ENCODE data around the gene UGT1A7.
"Not testable (repeated sequence)": the region's sequence is repeated elsewhere in the genome, so short reads cannot be mapped to it uniquely, and the experiment has no call there.

The UGT1A7 gene

DNA sequence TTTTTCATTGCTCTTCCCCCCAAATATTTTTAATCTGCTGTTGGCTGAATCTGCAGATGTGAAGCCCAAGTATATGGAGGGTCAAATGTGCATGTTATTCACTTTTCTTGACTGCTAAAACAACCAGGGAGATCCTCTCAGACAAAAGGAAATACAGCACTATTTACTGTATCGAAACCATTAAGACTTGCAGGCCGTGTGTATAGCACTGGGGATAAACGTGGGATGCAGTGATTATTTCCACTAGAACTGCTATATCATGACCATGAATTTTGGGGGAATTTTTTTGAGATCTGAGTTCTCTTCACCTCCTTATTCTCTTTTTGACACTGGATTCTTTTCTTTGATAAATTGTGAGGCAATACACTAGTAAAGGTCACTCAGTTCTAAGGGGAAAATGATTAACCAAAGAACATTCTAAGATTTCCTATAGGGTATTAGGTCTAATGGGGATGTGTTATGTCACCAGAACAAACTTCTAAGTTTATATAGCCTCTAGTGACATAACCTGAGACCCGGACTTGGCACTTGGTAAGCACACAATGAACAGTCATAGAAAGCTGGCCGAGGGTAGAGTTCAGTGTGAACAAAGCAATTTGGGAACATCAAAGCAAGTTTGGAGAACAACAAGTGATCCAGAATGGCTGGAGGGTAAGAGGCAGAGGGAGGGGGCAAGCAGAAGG lies 63.5 kb downstream of the UGT1A7 start:
- Histone ChIP-seq H3K4me3 (ENCODE audit: low read length) (no peak overlapping the region), H3K27me3 (ENCODE audit: insufficient read depth, low read length) (no peaks in the 10 kb centered on the region), H3K36me3 (ENCODE audit: insufficient read depth, low read length) (no peaks in the 10 kb centered on the region), H3K4me1 (ENCODE audit: insufficient read depth, low read length) (no peaks in the 10 kb centered on the region), H3K9me3 (ENCODE audit: low read length) (peaks cover 5% of the 10 kb centered on the region), H2AFZ (ENCODE audit: low read depth, low read length) (no peak overlapping the region)

DNA sequence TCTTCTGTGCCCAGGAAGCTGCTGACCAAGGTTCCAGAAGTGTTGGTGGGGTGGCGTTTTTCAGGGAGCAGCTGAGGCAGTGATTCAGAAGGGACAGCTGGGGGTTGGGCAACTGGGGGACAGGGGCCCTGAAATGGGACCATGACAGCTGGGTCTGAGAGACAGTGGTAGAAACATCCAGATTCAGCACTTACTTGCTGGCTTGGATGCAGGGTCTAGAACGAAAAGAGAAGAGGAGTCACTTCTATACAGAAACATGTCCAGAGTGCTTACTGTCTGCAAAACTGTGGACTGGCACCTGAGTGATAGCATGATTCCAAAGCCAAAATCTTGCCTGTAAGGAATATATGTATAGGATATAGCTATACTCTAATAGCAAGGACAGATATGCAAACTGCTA lies 64.1 kb downstream of the UGT1A7 start:
- H2AFZ ChIP-seq (ENCODE audit: low read depth, low read length): not testable (repeated sequence)

DNA sequence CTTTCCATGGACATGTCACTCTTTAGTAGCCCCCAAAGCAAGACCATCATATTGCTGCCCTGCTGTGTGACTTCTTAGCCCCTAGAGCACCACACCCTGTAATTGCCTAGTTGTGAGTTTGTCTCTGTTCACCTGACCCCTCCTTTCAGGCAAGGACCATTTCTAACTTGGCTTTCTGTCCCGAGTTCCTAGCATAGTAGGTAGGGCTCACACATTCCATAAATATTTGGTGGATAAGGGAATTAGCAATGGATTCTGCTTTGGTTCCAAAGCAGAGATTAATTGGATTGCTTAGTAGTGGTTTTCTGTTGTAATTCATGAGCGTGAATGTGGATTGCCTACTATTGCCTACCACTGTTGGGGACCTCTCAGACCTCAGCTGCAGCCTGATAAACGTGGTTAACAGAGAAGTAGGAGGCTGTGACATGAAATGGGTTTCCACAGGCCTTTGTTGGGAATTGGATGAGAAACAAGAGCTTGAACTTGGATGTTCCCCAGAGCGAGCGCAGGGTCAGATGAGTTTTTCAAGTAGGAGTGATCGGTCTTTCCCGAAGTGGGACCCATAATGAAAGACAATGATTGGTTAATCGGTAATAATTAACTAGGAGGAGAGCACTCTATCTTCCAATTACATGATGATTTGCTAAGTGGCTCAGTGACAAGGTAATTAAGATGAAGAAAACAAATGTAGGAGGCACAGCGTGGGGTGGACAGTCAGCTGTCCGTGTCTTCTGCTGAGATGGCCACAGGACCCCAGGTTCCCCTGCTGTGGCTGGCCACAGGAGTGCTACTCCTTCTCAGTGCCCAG lies 65.0 kb downstream of the UGT1A7 start:
- no peak overlapping the region for H3K4me3 ChIP-seq (ENCODE audit: low read length)
- no peak overlapping the region for H2AFZ ChIP-seq (ENCODE audit: low read depth, low read length)
- H3K9me3 ChIP-seq (ENCODE audit: low read length): peaks cover 10% of the 10 kb centered on the region
- H3K27me3 ChIP-seq (ENCODE audit: insufficient read depth, low read length): no peaks in the 10 kb centered on the region
- no peaks in the 10 kb centered on the region for H3K36me3 ChIP-seq (ENCODE audit: insufficient read depth, low read length)
- H3K4me1 ChIP-seq (ENCODE audit: insufficient read depth, low read length): no peaks in the 10 kb centered on the region

More for the DNA sequence above, 64.1 kb downstream of the UGT1A7 start:
- not testable (repeated sequence) for H3K9me3 ChIP-seq (ENCODE audit: low read length); H3K36me3 ChIP-seq (ENCODE audit: insufficient read depth, low read length); H3K4me1 ChIP-seq (ENCODE audit: insufficient read depth, low read length); H3K27me3 ChIP-seq (ENCODE audit: insufficient read depth, low read length); H3K4me3 ChIP-seq (ENCODE audit: low read length)

DNA sequence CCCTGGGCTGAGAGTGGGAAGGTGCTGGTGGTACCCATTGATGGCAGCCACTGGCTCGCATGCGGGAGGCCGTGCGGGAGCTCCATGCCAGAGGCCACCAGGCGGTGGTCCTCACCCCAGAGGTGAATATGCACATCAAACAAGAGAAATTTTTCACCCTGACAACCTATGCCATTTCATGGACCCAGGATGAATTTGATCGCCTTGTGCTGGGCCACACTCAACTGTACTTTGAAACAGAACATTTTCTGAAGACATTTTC lies 65.5 kb downstream of the UGT1A7 start:
- no peaks in the 10 kb centered on the region for H3K4me1 ChIP-seq (ENCODE audit: insufficient read depth, low read length)
- no peaks in the 10 kb centered on the region for H3K36me3 ChIP-seq (ENCODE audit: insufficient read depth, low read length)
- no peak overlapping the region for H2AFZ ChIP-seq (ENCODE audit: low read depth, low read length)
- peaks cover 10% of the 10 kb centered on the region for H3K9me3 ChIP-seq (ENCODE audit: low read length)
- H3K4me3 ChIP-seq (ENCODE audit: low read length): no peak overlapping the region
- H3K27me3 ChIP-seq (ENCODE audit: insufficient read depth, low read length): no peaks in the 10 kb centered on the region

DNA sequence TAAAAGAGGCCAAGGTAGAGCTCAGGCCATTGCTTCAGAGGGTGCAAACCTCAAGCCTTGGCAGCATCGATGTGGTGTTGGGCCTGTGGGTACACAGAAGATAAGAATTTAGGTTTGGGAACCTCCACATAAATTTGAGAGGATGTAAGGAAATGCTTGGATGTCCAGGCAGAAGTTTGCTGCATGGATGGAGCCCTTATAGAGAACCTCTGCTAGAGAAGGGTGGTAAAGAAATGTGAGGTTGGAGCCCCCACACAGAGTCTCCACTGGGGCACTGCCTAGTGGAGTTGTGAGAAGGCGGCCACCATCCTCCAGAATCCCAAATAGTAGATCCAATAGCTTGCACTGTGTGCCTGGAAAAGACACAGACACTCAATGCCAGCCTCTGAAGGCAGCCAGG lies 69.0 kb downstream of the UGT1A7 start:
- not testable (repeated sequence) for H3K4me1 ChIP-seq (ENCODE audit: insufficient read depth, low read length); H3K27me3 ChIP-seq (ENCODE audit: insufficient read depth, low read length); H2AFZ ChIP-seq (ENCODE audit: low read depth, low read length); H3K36me3 ChIP-seq (ENCODE audit: insufficient read depth, low read length); H3K4me3 ChIP-seq (ENCODE audit: low read length)
- peaks cover 11% of the 10 kb centered on the region for H3K9me3 ChIP-seq (ENCODE audit: low read length)

DNA sequence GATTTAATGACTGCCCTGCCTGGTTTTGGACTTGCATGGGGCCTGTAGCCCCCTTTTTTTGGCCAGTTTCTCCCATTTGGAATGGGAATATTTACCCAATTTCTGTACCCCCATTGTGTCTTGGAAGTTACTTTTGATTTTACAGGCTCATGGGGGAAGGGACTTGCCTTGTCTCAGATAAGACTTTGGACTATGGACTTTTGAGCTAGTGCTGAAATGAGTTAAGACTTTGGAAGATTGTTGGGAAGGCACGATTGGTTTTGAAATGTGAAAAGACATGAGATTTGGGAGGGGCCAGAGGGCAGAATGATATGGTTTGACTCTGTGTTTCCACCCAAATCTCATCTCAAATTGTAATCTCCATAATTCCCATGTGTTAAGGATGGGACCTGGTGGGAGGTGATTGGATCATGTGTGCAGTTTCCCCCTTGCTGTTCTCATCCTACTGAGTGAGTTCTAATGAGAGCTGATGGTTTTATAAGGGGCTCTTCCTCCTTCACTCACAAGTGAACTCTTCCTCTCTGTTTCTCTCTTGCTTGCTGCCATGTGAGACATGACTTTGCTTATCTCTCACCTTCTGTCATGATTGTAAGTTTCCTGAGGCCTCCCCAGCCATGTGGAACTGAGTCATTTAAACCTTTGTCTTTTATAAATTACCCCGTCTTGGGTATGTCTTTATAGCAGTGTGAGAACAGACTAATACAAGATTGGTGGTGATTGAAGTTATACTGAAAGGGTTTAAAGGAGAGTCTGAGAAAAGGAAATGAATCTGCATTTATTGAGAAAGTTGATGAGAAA lies 69.7 kb downstream of the UGT1A7 start:
- not testable (repeated sequence) for H3K36me3 ChIP-seq (ENCODE audit: insufficient read depth, low read length); H3K4me3 ChIP-seq (ENCODE audit: low read length); H3K27me3 ChIP-seq (ENCODE audit: insufficient read depth, low read length); H2AFZ ChIP-seq (ENCODE audit: low read depth, low read length); H3K4me1 ChIP-seq (ENCODE audit: insufficient read depth, low read length)
- H3K9me3 ChIP-seq (ENCODE audit: low read length): peaks cover 11% of the 10 kb centered on the region

DNA sequence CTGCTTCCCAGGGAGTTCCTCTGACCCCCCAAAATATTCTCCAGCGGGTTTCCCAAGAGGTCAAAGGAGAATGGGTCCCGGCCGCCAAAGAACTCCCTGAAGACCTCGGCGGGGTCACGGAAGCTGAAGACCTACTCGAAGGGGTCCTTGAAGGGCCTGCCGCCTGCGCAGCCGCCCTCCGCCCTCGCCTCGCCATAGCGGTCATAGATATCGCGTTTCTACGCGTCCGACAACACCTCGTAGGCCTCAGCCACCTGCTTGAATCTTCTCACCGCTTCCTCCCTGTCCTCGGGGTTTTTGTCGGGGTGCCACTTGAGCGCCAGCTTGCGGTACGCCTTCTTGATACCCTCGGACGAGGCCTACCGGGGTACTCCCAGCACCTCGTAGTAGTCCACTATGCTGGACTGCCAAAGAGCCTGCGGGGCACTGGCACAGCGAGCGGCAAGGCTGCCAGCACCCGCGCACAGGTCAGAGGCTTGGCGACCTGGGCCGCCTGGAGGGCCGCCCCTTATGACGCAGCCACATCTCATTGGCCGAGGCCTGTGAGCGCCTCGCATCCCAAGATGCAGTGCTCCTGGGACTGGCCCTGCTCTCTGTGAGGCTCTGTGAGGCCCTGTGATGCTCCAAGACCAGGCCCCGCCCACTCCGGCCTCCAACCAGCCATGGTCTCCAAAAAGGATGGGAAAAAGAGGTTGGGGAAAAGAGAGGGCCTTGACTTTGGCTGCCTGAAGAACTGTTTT lies 73.3 kb downstream of the UGT1A7 start:
- Histone ChIP-seq H3K9me3 (ENCODE audit: low read length) (peaks cover 11% of the 10 kb centered on the region), H3K4me3 (ENCODE audit: low read length) (no peak overlapping the region), H2AFZ (ENCODE audit: low read depth, low read length) (no peak overlapping the region), H3K36me3 (ENCODE audit: insufficient read depth, low read length) (no peaks in the 10 kb centered on the region), H3K27me3 (ENCODE audit: insufficient read depth, low read length) (no peaks in the 10 kb centered on the region), H3K4me1 (ENCODE audit: insufficient read depth, low read length) (peaks cover 8% of the 10 kb centered on the region)

DNA sequence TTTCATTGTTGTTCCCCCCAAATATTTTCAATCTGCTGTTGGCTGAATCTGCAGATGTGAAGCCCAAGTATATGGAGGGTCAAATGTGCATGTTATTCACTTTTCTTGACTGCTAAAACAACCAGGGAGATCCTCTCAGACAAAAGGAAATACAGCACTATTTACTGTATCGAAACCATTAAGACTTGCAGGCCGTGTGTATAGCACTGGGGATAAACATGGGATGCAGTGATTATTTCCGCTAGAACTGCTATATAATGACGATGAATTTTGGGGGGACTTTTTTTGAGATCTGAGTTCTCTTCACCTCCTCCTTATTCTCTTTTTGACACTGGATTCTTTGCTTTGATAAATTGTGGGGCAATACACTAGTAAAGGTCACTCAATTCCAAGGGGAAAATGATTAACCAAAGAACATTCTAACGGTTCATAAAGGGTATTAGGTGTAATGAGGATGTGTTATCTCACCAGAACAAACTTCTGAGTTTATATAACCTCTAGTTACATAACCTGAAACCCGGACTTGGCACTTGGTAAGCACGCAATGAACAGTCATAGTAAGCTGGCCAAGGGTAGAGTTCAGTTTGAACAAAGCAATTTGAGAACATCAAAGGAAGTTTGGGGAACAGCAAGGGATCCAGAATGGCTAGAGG lies 74.9 kb downstream of the UGT1A7 start:
- H3K4me3 ChIP-seq (ENCODE audit: low read length): no peak overlapping the region
- no peaks in the 10 kb centered on the region for H3K36me3 ChIP-seq (ENCODE audit: insufficient read depth, low read length)
- H2AFZ ChIP-seq (ENCODE audit: low read depth, low read length): no peak overlapping the region
- H3K27me3 ChIP-seq (ENCODE audit: insufficient read depth, low read length): no peaks in the 10 kb centered on the region
- H3K4me1 ChIP-seq (ENCODE audit: insufficient read depth, low read length): peaks cover 8% of the 10 kb centered on the region
- H3K9me3 ChIP-seq (ENCODE audit: low read length): peaks cover 7% of the 10 kb centered on the region

DNA sequence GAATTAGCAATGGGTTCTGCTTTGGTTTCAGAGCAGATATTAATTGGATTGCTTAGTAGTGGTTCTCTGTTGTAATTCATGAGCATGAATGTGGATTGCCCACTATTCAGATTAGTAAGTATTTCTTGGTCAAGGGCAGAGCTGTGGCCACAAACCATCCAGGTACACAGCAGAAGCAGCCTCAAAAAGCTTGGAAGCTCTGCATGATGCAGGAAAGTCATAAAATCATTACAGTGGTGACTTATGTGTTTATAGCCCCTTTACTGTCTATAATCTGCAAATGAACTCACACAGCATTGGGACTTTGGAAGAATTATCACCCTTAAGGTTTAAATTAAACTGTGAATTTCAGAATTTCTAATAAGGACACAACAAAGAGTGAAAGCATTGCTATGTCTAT lies 76.4 kb downstream of the UGT1A7 start:
- Histone ChIP-seq H2AFZ (ENCODE audit: low read depth, low read length) (no peak overlapping the region), H3K36me3 (ENCODE audit: insufficient read depth, low read length) (no peaks in the 10 kb centered on the region), H3K4me1 (ENCODE audit: insufficient read depth, low read length) (peaks cover 1% of the 10 kb centered on the region), H3K27me3 (ENCODE audit: insufficient read depth, low read length) (no peaks in the 10 kb centered on the region), H3K9me3 (ENCODE audit: low read length) (peaks cover 7% of the 10 kb centered on the region), H3K4me3 (ENCODE audit: low read length) (no peak overlapping the region)

DNA sequence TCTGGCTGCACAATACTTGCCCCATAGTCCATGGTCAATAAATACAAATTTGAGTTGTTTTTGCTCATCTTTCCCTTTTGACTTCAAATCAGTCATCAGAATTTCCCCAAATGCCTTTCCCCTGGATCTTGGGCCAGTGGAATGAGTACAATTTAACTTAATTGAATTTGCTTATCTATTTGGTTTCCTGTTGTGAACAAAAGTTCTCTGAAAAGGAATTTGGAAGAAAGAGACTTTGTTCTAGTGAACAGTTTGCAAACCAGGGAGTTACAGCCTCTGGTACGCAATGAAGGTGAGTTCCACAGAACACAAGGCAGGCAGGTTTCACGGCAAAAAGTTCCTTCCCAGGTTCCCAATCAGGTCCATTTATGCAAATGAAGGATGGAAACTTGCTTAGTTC lies 77.1 kb downstream of the UGT1A7 start:
- Histone ChIP-seq H3K4me3 (ENCODE audit: low read length) (no peak overlapping the region), H3K27me3 (ENCODE audit: insufficient read depth, low read length) (no peaks in the 10 kb centered on the region), H2AFZ (ENCODE audit: low read depth, low read length) (no peak overlapping the region), H3K9me3 (ENCODE audit: low read length) (peaks cover 7% of the 10 kb centered on the region), H3K36me3 (ENCODE audit: insufficient read depth, low read length) (no peaks in the 10 kb centered on the region), H3K4me1 (ENCODE audit: insufficient read depth, low read length) (no peaks in the 10 kb centered on the region)

DNA sequence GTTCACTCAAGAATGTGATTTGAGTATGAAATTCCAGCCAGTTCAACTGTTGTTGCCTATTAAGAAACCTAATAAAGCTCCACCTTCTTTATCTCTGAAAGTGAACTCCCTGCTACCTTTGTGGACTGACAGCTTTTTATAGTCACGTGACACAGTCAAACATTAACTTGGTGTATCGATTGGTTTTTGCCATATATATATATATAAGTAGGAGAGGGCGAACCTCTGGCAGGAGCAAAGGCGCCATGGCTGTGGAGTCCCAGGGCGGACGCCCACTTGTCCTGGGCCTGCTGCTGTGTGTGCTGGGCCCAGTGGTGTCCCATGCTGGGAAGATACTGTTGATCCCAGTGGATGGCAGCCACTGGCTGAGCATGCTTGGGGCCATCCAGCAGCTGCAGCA lies 78.3 kb downstream of the UGT1A7 start, which contains the start of gene UGT1A1:
Gene UGT1A1 (plus strand): TSS at position 228 of the 400 bp plus-strand sequence. CDS start 18 bp downstream, at position 246.
- H3K4me1 ChIP-seq (ENCODE audit: insufficient read depth, low read length): no peaks in the 10 kb centered on the region
- no peak within 1 kb of the TSS for H3K4me3 ChIP-seq (ENCODE audit: low read length)
- no peaks in the 10 kb centered on the region for H3K27me3 ChIP-seq (ENCODE audit: insufficient read depth, low read length)
- H3K36me3 ChIP-seq (ENCODE audit: insufficient read depth, low read length): no peaks in the 10 kb centered on the region
- no peak within 1 kb of the TSS for H2AFZ ChIP-seq (ENCODE audit: low read depth, low read length)
- H3K9me3 ChIP-seq (ENCODE audit: low read length): peaks cover 4% of the 10 kb centered on the region

DNA sequence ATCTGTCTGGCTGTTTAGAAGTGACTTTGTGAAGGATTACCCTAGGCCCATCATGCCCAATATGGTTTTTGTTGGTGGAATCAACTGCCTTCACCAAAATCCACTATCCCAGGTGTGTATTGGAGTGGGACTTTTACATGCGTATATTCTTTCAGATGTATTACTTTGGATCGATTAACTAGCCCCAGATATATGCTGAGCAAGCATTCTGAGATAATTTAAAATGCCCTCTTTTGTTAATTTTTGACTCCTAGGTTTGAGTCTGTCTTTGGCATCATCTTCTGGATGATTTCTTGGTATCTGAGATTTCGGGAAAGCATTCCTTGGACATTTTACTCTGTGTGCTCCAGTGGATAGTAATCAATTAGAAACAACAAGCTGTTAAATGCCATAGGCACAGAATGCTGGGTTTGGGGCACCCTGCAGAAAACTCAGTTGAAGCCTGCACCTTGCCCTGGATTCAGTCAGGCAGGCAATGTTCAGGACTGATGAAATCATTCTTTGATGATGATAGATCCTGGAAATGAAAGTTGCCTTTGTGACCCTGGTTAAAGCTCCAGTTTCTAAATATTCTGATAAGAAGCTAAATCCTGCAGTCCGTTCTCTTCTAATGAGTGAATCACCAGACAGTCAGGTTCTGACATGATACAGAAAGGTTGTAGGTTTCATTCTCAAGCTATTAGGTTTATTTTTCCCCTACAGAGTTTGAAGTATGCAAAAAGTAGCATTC lies 79.5 kb downstream of the UGT1A7 start:
- H3K27me3 ChIP-seq (ENCODE audit: insufficient read depth, low read length): no peaks in the 10 kb centered on the region
- H3K4me3 ChIP-seq (ENCODE audit: low read length): no peak overlapping the region
- H3K4me1 ChIP-seq (ENCODE audit: insufficient read depth, low read length): no peaks in the 10 kb centered on the region
- H3K36me3 ChIP-seq (ENCODE audit: insufficient read depth, low read length): no peaks in the 10 kb centered on the region
- H3K9me3 ChIP-seq (ENCODE audit: low read length): peaks cover 2% of the 10 kb centered on the region
- H2AFZ ChIP-seq (ENCODE audit: low read depth, low read length): no peak overlapping the region

All from neuron (in vitro differentiated cells).